Mammary epithelial cell (primary cell): ENCODE data around the gene CENPX.

Experiments used
- CTCF ChIP-seq, 2 donors: IDR thresholded peaks in 1 of 2; conservative IDR thresholded peaks in 1 of 2; 2 replicates each; pipeline ENCODE4 v1.5.1; 2011 to 2012; ENCODE audit warnings: inconsistent platforms in 2 of 2, low read length in 2 of 2, mild to moderate bottlenecking in 2 of 2, control low read depth in 1 of 2, low read depth in 1 of 2; ENCODE audit not compliant: insufficient read depth in 1 of 2; ENCODE audit errors: extremely low read depth in 1 of 2
- EZH2 ChIP-seq: IDR thresholded peaks from 2 replicates; pipeline ENCODE4 v1.6.1; 2012; ENCODE audit warnings: low read length, inconsistent platforms, borderline replicate concordance

- TF ChIP-seq EZH2, result no peak
- TF ChIP-seq CTCF (conservative IDR thresholded peaks at IDR 0.05 in 1 of 2, IDR thresholded peaks at IDR 0.05 in 1 of 2; ENCODE audit: extremely low read depth in 1 of 2, insufficient read depth in 1 of 2, low read depth in 1 of 2, low read length in 2 of 2), result no peak
These were observed 6.3 kb upstream of the CENPX start for GRCh38 chr17:82028966-82029365.
